ENCODE results near the gene PRKCE. TPM values are rescaled to one million over a fixed set of nuclear protein-coding genes. Genes with fewer than 3 reads are reported as not detected.

The PRKCE gene
- total and polyA plus RNA-seq, 2 experiments from 2014 or later: 13.2 to 19.2 TPM

DNA sequence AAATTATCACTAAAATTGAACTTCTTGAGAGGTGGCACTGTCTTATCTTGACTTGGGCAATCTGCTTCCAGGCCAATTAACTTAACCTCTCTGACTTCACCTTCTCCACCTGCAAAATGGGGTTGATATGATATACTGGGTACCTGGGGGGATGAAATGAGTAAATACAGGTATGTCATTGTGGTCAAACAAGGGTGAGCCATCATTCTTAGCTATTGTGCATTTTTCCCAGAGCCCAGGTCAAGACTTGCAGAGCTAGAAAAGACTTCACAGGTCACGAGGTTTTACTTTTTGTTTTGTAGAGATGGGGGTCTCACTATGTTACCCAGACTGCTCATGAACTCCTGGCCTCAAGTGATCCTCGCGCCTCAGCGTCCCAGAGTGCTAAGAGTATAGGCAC, 145.0 kb downstream of the PRKCE start:
- no peak overlapping the region for H3K27ac ChIP-seq
- TF ChIP-seq, protein P1, sequence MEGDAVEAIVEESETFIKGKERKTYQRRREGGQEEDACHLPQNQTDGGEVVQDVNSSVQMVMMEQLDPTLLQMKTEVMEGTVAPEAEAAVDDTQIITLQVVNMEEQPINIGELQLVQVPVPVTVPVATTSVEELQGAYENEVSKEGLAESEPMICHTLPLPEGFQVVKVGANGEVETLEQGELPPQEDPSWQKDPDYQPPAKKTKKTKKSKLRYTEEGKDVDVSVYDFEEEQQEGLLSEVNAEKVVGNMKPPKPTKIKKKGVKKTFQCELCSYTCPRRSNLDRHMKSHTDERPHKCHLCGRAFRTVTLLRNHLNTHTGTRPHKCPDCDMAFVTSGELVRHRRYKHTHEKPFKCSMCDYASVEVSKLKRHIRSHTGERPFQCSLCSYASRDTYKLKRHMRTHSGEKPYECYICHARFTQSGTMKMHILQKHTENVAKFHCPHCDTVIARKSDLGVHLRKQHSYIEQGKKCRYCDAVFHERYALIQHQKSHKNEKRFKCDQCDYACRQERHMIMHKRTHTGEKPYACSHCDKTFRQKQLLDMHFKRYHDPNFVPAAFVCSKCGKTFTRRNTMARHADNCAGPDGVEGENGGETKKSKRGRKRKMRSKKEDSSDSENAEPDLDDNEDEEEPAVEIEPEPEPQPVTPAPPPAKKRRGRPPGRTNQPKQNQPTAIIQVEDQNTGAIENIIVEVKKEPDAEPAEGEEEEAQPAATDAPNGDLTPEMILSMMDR (IDR thresholded peaks at IDR 0.05; ENCODE audit: low read depth, low read length): no peak
- DNase-seq (ENCODE audit: low read depth in 1 of 2, low spot score in 1 of 2): no peak
- no peaks in the 10 kb centered on the region for H3K36me3 ChIP-seq
- peaks cover 8% of the 10 kb centered on the region for H3K4me1 ChIP-seq (ENCODE audit: low read depth)
- no peak overlapping the region for H3K4me3 ChIP-seq
- H3K9me3 ChIP-seq (ENCODE audit: low read depth): no peaks in the 10 kb centered on the region
- H3K27me3 ChIP-seq: no peaks in the 10 kb centered on the region

DNA sequence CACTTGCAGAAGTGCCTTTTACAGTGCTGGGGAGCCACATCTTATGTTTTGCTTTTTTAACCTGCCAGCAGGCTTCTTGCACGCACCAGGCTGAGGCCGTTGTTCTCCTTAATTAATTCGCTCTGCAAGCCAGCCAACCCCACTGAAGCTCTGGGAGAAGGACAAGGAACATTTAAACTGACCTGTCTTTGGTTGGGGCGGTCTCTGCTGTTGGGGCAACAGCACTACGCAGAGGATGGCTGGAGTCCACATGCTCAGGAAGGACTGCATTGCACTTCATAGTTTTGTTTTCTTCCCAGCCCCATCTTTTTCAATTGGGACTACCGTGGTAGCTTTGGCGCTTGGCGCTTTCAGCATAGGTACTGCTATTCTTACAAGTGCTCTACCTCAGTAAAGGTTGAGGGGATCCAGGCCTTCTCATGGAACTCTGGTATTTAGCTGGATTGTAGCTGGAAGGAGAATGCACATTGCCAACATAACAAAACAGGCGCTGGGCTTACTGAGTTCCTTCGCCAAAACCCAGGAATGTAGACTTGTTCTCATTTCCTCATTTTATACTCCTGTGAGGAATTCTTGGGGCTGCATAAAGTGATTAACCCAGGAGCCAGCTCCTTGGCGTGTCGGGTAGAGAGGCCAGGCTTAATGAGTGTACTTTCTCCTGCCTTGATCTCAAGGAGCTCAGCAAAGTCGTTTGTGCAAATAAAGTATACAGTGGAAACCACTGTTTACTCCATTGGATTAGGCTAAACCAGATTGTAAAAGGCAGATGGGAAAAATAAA, 146.2 kb downstream of the PRKCE start:
- Histone ChIP-seq H3K36me3 (no peaks in the 10 kb centered on the region), H3K9me3 (ENCODE audit: low read depth) (no peaks in the 10 kb centered on the region), H3K27me3 (no peaks in the 10 kb centered on the region), H3K27ac (no peak overlapping the region), H3K4me1 (ENCODE audit: low read depth) (no peaks in the 10 kb centered on the region), H3K4me3 (no peak overlapping the region)
- no peak for DNase-seq (ENCODE audit: low read depth in 1 of 2, low spot score in 1 of 2)
- TF ChIP-seq, protein P1 (IDR thresholded peaks at IDR 0.05; ENCODE audit: low read depth, low read length): no peak

DNA sequence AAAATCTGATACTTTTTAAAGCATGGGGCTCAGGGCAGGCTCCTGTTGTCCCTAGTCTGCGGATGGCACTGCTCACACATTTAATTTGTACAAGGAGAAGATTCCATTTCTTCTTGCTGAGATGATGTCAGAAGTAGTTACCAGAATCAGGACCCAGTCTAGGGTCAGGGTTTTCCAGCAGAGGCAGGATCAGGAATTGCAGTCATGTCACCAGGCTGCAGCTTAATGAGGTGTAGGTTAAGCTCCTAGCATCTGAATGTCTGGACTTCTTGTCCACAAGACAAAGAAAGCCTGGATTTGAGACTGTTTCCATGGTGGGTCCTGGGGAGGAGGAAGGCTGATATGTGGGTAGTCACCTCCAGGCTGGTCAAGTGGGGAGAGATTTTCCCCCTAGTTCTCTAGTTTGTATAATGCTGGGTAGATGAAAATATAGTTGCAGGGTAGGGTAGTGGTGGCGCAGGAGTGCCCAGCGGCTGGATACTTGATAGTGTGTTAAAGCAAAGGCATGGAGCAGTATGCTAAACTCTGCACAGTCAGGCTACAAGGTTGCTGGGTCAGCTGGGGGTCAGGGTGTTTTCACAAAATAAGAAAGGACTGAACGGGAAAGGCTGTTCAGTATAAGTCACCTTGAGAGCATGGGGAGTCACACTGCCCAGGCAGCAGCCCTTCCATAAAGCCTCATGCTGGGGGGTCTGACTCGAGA, 148.4 kb downstream of the PRKCE start:
- no peak overlapping the region for H3K4me3 ChIP-seq
- TF ChIP-seq, protein P1 (IDR thresholded peaks at IDR 0.05; ENCODE audit: low read depth, low read length): no peak
- no peaks in the 10 kb centered on the region for H3K4me1 ChIP-seq (ENCODE audit: low read depth)
- no peaks in the 10 kb centered on the region for H3K9me3 ChIP-seq (ENCODE audit: low read depth)
- no peak overlapping the region for H3K27ac ChIP-seq
- DNase-seq (ENCODE audit: low read depth in 1 of 2, low spot score in 1 of 2): no peak
- H3K36me3 ChIP-seq: no peaks in the 10 kb centered on the region
- H3K27me3 ChIP-seq: no peaks in the 10 kb centered on the region

DNA sequence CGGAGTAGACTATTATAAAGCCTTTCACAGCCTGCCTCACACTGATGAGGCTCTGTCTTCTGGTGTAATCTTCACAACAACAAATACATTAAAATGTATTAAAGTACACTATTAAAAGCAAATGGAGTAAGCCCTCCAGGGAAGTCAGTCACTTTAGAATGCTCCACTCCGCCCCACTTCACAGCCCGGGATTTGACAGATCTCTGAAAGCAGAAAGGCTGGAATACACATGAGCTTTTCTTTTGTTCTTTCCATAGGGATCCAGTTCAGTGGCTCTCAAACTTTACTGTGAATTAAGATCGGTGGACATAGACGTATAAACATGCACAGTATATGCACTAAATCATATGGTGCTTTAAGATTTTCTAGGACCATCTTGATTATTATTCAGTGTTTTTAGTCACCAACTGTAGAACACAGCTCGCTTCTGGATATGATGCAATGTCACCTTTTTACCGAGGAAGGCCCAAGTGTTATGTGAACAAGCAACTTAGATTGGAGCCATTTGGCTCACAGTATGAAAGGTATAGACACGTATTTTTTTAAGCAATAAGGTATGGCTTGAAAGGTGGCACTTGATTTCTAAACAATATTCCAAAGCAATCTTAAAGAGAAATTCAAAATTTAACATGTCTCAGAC, 151.1 kb downstream of the PRKCE start:
- DNase-seq (ENCODE audit: low read depth in 1 of 2, low spot score in 1 of 2): no peak
- TF ChIP-seq, protein P1 (IDR thresholded peaks at IDR 0.05; ENCODE audit: low read depth, low read length): no peak
- Histone ChIP-seq H3K36me3 (no peaks in the 10 kb centered on the region), H3K4me3 (no peak overlapping the region), H3K27ac (no peak overlapping the region), H3K27me3 (no peaks in the 10 kb centered on the region), H3K9me3 (ENCODE audit: low read depth) (no peaks in the 10 kb centered on the region), H3K4me1 (ENCODE audit: low read depth) (no peaks in the 10 kb centered on the region)

DNA sequence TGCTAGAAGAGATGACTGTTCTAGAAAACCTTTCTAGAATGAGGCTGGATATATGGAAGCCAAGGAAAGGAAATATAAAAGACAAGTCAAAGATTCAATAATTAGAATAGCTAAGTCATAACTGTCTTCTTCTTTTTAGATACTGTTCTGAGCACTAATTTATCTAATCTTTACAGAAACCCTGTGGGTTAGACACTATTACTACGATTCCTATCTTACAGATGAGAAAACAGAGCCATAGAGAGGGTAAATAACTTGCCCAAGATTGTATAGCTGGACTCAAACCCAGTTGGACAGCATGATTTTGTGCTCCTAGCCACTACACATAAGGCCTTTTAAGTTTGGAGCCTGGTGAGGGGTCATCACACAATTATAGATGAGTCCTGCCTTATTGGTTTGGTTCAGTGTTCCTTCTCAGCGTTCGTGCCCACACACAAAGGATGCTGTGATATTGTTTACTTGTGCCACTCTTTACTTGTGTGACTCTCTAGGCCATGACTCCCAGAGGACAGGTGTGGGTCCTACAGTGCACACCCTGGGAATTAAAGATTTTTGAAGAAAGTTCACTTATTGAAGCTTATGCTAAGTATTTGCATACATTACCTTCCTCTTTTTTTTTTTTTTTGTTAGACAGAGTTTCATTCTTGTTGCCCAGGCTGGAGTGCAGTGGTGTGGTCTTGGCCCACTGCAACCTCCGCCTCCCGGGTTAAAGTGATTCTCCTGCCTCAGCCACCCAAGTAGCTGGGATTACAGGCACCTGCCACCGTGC, 153.7 kb downstream of the PRKCE start:
- Histone ChIP-seq H3K36me3 (no peaks in the 10 kb centered on the region), H3K9me3 (ENCODE audit: low read depth) (no peaks in the 10 kb centered on the region), H3K4me1 (ENCODE audit: low read depth) (no peaks in the 10 kb centered on the region), H3K27ac (no peak overlapping the region), H3K27me3 (no peaks in the 10 kb centered on the region), H3K4me3 (no peak overlapping the region)
- TF ChIP-seq, protein P1 (IDR thresholded peaks at IDR 0.05; ENCODE audit: low read depth, low read length): no peak
- no peak for DNase-seq (ENCODE audit: low read depth in 1 of 2, low spot score in 1 of 2)
